Measurements from ENCODE around the gene VAV3. TPM values are rescaled to one million over a fixed set of nuclear protein-coding genes. Genes with fewer than 3 reads are reported as not detected.
"Not testable (repeated sequence)": the region's sequence is repeated elsewhere in the genome, so short reads cannot be mapped to it uniquely, and the experiment has no call there.

The VAV3 gene
- total and polyA plus RNA-seq, 4 experiments from 2014 or later: 0.43 to 2.9 (median 1.8) TPM

- intact Hi-C loops (cut with micrococcal nuclease): no loop called here
- Mint-ChIP-seq H3K9me3 (peaks cover 0 to 2% (median 0%) of the 10 kb centered on the region in 8 donors), H3K36me3 (no peaks in the 10 kb centered on the region), H3K4me1 (no peaks in the 10 kb centered on the region), H3K27me3 (no peaks in the 10 kb centered on the region), H3K27ac (no peak overlapping the region), H3K4me3 (no peak overlapping the region)
- no peak overlapping the region for H3K4me3 ChIP-seq (ENCODE audit: low read length in 2 of 2)
- H3K27me3 ChIP-seq (ENCODE audit: insufficient read depth, low read length): no peaks in the 10 kb centered on the region
- ChIA-PET POLR2A (ENCODE audit: partially characterized antibody) (no interaction called here), CTCF (ENCODE audit: partially characterized antibody) (no interaction called here)
- H3K36me3 ChIP-seq (ENCODE audit: insufficient read depth, low read length): no peaks in the 10 kb centered on the region
- DNase-seq: no peak
- no peaks in the 10 kb centered on the region for H3K9me3 ChIP-seq (ENCODE audit: control insufficient read depth in 1 of 2, low read length in 2 of 2)
- no peaks in the 10 kb centered on the region for H3K4me1 ChIP-seq (ENCODE audit: insufficient read depth, low read length)
- H3K27ac ChIP-seq (ENCODE audit: low read depth, low read length): no peak overlapping the region
Measured at GRCh38 chr1:107726860-107727259, 238.1 kb downstream of the VAV3 start.

GRCh38 chr1:107724648-107725047 lies 240.3 kb downstream of the VAV3 start:
- POLR2A ChIA-PET (ENCODE audit: partially characterized antibody): no interaction called here
- no peak overlapping the region for H3K4me3 ChIP-seq (ENCODE audit: low read length in 2 of 2)
- Mint-ChIP-seq H3K4me3 (no peak overlapping the region), H3K27ac (peak overlapping the region in 1 of 7 donors; percentile 1), H3K9me3 (peaks cover 0 to 4% (median 0%) of the 10 kb centered on the region in 8 donors), H3K27me3 (no peaks in the 10 kb centered on the region), H3K36me3 (no peaks in the 10 kb centered on the region), H3K4me1 (no peaks in the 10 kb centered on the region)
- H3K27ac ChIP-seq (ENCODE audit: low read depth, low read length): no peak overlapping the region
- intact Hi-C loops (cut with micrococcal nuclease): no loop called here
- no peaks in the 10 kb centered on the region for H3K36me3 ChIP-seq (ENCODE audit: insufficient read depth, low read length)
- CTCF ChIA-PET (ENCODE audit: partially characterized antibody): no interaction called here
- DNase-seq: no peak
- no peaks in the 10 kb centered on the region for H3K4me1 ChIP-seq (ENCODE audit: insufficient read depth, low read length)
- H3K9me3 ChIP-seq (ENCODE audit: control insufficient read depth in 1 of 2, low read length in 2 of 2): no peaks in the 10 kb centered on the region
- no peaks in the 10 kb centered on the region for H3K27me3 ChIP-seq (ENCODE audit: insufficient read depth, low read length)

- H3K9me3 ChIP-seq (ENCODE audit: control insufficient read depth in 1 of 2, low read length in 2 of 2); H3K4me3 ChIP-seq (ENCODE audit: low read length in 2 of 2); H3K27me3 Mint-ChIP-seq; H3K36me3 ChIP-seq (ENCODE audit: insufficient read depth, low read length); H3K4me3 Mint-ChIP-seq; H3K4me1 Mint-ChIP-seq; DNase-seq; H3K36me3 Mint-ChIP-seq; POLR2A ChIA-PET (ENCODE audit: partially characterized antibody); H3K9me3 Mint-ChIP-seq; H3K4me1 ChIP-seq (ENCODE audit: insufficient read depth, low read length); intact Hi-C loops (cut with micrococcal nuclease); H3K27ac Mint-ChIP-seq; H3K27ac ChIP-seq (ENCODE audit: low read depth, low read length); H3K27me3 ChIP-seq (ENCODE audit: insufficient read depth, low read length); CTCF ChIA-PET (ENCODE audit: partially characterized antibody): not testable (repeated sequence)
Measured at GRCh38 chr1:107720210-107720609, 244.8 kb downstream of the VAV3 start.

DNA sequence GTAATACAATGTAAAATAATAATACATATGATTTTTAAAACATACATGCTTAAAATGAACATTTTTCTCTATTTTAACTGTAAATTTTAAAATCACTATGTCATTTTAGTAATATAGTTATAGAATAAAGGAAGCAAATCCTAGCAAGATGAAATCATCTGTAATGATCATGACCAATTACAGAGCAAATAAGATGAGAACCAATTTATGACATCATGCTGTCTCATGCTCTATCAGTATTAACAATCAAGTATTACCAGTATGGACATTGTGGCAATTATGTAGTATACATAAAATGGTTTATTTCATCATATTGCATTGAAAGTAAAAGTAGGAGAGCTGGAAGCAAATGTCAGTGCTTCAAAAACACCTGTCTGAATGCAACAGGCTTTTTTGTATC lies 255.0 kb downstream of the VAV3 start:
- no peak overlapping the region for H3K4me3 Mint-ChIP-seq
- intact Hi-C loops (cut with micrococcal nuclease): no loop called here
- no peaks in the 10 kb centered on the region for H3K27me3 Mint-ChIP-seq
- Histone ChIP-seq H3K9me3 (ENCODE audit: control insufficient read depth in 1 of 2, low read length in 2 of 2) (no peaks in the 10 kb centered on the region), H3K27me3 (ENCODE audit: insufficient read depth, low read length) (no peaks in the 10 kb centered on the region), H3K4me1 (ENCODE audit: insufficient read depth, low read length) (no peaks in the 10 kb centered on the region), H3K4me3 (ENCODE audit: low read length in 2 of 2) (no peak overlapping the region), H3K27ac (ENCODE audit: low read depth, low read length) (no peak overlapping the region), H3K36me3 (ENCODE audit: insufficient read depth, low read length) (no peaks in the 10 kb centered on the region)
- ChIA-PET POLR2A (ENCODE audit: partially characterized antibody) (no interaction called here), CTCF (ENCODE audit: partially characterized antibody) (no interaction called here)
- H3K27ac Mint-ChIP-seq: no peak overlapping the region
- peaks cover 0 to 4% (median 2%) of the 10 kb centered on the region in 8 donors for H3K9me3 Mint-ChIP-seq
- no peaks in the 10 kb centered on the region for H3K4me1 Mint-ChIP-seq
- no peak for DNase-seq
- peaks cover 0 to 5% of the 10 kb centered on the region in 2 donors for H3K36me3 Mint-ChIP-seq

DNA sequence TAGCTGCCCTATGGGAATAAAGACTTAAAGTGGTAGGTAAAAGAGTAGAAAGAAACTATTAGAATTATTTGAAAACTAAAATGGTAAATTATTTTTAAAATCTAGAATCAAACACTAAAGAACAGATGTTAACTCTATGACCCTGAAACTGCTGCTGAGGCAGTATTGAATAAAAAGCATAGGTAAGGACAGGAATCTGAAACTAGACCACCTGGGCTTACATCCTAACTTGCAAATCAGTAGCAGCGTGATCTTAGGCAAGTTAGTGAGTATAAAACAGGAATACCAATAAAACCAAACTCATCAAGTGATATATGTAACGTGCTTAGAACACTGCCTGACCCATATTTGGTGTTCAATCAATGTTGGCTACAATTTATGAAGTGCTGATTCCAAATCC lies 257.9 kb downstream of the VAV3 start:
- Histone ChIP-seq H3K27ac (ENCODE audit: low read depth, low read length) (no peak overlapping the region), H3K4me3 (ENCODE audit: low read length in 2 of 2) (no peak overlapping the region), H3K9me3 (ENCODE audit: control insufficient read depth in 1 of 2, low read length in 2 of 2) (no peaks in the 10 kb centered on the region), H3K27me3 (ENCODE audit: insufficient read depth, low read length) (no peaks in the 10 kb centered on the region), H3K4me1 (ENCODE audit: insufficient read depth, low read length) (no peaks in the 10 kb centered on the region), H3K36me3 (ENCODE audit: insufficient read depth, low read length) (no peaks in the 10 kb centered on the region)
- no peak overlapping the region for H3K27ac Mint-ChIP-seq
- ChIA-PET CTCF (ENCODE audit: partially characterized antibody) (no interaction called here), POLR2A (ENCODE audit: partially characterized antibody) (no interaction called here)
- H3K4me1 Mint-ChIP-seq: no peaks in the 10 kb centered on the region
- intact Hi-C loops (cut with micrococcal nuclease): no loop called here
- H3K9me3 Mint-ChIP-seq: peaks cover 0 to 4% (median 2%) of the 10 kb centered on the region in 8 donors
- no peak for DNase-seq
- no peaks in the 10 kb centered on the region for H3K27me3 Mint-ChIP-seq
- peaks cover 5 to 10% of the 10 kb centered on the region in 2 donors for H3K36me3 Mint-ChIP-seq
- H3K4me3 Mint-ChIP-seq: no peak overlapping the region

DNA sequence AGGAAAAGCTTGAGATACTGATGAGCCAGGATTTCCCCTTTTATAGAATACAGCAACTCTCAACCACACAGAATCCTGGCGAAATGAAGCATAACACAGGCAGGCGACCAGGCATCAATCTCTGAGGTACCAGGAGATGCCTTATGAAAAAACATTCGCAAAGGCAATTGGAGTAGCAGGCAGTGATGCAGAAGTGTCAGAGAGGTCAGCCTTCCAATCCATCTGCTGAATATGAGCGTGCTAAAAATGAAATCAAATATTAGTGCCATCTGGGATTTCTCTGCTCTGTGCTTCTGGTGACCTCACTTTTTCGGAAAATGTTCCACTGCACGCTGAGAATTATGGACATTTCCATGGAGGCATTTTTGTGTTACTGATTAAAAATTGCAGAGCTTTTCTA lies 258.8 kb downstream of the VAV3 start:
- CTCF ChIA-PET (ENCODE audit: partially characterized antibody): no interaction called here
- intact Hi-C loops (cut with micrococcal nuclease): no loop called here
- POLR2A ChIA-PET (ENCODE audit: partially characterized antibody): no interaction called here

DNA sequence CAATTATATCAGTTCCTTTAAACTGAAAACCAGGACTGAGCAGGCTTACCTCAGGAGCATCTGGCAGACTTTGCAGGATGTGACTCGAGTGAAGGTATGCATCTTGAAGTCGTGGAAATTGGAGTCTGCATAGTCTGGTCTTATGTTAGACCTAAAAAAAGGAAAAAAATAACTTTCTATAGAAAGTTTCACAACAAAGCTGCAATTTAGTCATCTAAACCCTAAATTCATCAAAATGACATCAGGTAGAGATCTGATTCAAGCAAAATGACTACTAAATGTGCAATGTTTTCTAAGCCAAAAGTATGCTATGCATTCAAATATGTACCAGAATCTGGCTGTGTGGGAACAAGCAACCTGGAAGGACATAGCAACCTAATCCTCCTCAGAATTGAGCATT lies 260.1 kb downstream of the VAV3 start:
- CTCF ChIA-PET (ENCODE audit: partially characterized antibody): no interaction called here
- H3K4me1 ChIP-seq (ENCODE audit: insufficient read depth, low read length): no peaks in the 10 kb centered on the region
- no peaks in the 10 kb centered on the region for H3K9me3 Mint-ChIP-seq
- H3K27me3 ChIP-seq (ENCODE audit: insufficient read depth, low read length): no peaks in the 10 kb centered on the region
- H3K4me3 ChIP-seq (ENCODE audit: low read length in 2 of 2): no peak overlapping the region
- POLR2A ChIA-PET (ENCODE audit: partially characterized antibody): no interaction called here
- H3K4me3 Mint-ChIP-seq: no peak overlapping the region
- H3K9me3 ChIP-seq (ENCODE audit: control insufficient read depth in 1 of 2, low read length in 2 of 2): no peaks in the 10 kb centered on the region
- intact Hi-C loops (cut with micrococcal nuclease): no loop called here
- H3K27ac Mint-ChIP-seq: no peak overlapping the region
- H3K27me3 Mint-ChIP-seq: no peaks in the 10 kb centered on the region
- H3K36me3 ChIP-seq (ENCODE audit: insufficient read depth, low read length): no peaks in the 10 kb centered on the region
- DNase-seq: no peak
- H3K36me3 Mint-ChIP-seq: peaks cover 5 to 20% of the 10 kb centered on the region in 2 donors
- H3K4me1 Mint-ChIP-seq: no peaks in the 10 kb centered on the region
- no peak overlapping the region for H3K27ac ChIP-seq (ENCODE audit: low read depth, low read length)

More for the DNA sequence above, 258.8 kb downstream of the VAV3 start:
- Mint-ChIP-seq H3K4me3 (no peak overlapping the region), H3K4me1 (no peaks in the 10 kb centered on the region), H3K27me3 (no peaks in the 10 kb centered on the region), H3K27ac (no peak overlapping the region), H3K9me3 (peaks cover 0 to 3% (median 0%) of the 10 kb centered on the region in 8 donors), H3K36me3 (peaks cover 5 to 18% of the 10 kb centered on the region in 2 donors)
- no peak for DNase-seq
- Histone ChIP-seq H3K4me1 (ENCODE audit: insufficient read depth, low read length) (no peaks in the 10 kb centered on the region), H3K27ac (ENCODE audit: low read depth, low read length) (no peak overlapping the region), H3K27me3 (ENCODE audit: insufficient read depth, low read length) (no peaks in the 10 kb centered on the region), H3K4me3 (ENCODE audit: low read length in 2 of 2) (no peak overlapping the region), H3K9me3 (ENCODE audit: control insufficient read depth in 1 of 2, low read length in 2 of 2) (no peaks in the 10 kb centered on the region), H3K36me3 (ENCODE audit: insufficient read depth, low read length) (no peaks in the 10 kb centered on the region)

DNA sequence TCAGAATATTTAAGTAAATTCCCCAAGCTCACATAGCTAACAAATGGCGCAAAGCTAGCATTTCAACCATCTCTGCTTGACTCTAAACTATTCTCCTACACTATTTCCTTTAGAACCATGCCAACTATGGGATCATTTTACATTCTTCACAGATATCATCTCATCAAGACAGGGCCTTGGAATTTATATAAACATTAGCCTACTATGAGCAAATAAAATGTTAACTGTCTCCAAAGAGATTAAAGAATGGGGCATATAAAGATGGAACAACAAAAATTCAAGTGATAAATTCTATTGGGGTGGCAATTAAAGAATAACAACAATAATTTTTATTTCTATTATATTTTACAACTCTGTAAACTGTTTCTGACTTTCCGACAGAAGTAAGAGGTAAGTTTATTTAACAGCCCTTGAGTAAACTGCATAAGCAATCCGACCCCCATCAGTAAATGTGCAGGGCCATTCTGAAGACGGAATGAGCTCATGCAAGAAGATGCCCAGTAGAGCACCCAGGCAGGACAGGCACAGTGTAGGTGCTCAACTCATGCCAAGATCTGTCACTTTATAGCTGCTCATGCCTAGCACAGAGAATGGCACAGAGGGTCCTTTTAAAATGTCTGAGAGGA lies 261.9 kb downstream of the VAV3 start:
- H3K27ac Mint-ChIP-seq: no peak overlapping the region
- no peak overlapping the region for H3K4me3 Mint-ChIP-seq

More for the DNA sequence above, 261.9 kb downstream of the VAV3 start:
- H3K27me3 Mint-ChIP-seq: no peaks in the 10 kb centered on the region
- no peak overlapping the region for H3K4me3 ChIP-seq (ENCODE audit: low read length in 2 of 2)
- no peaks in the 10 kb centered on the region for H3K9me3 ChIP-seq (ENCODE audit: control insufficient read depth in 1 of 2, low read length in 2 of 2)
- no peaks in the 10 kb centered on the region for H3K4me1 Mint-ChIP-seq
- no peaks in the 10 kb centered on the region for H3K9me3 Mint-ChIP-seq
- intact Hi-C loops (cut with micrococcal nuclease): no loop called here
- no peaks in the 10 kb centered on the region for H3K36me3 ChIP-seq (ENCODE audit: insufficient read depth, low read length)
- H3K27ac ChIP-seq (ENCODE audit: low read depth, low read length): no peak overlapping the region
- ChIA-PET POLR2A (ENCODE audit: partially characterized antibody) (no interaction called here), CTCF (ENCODE audit: partially characterized antibody) (no interaction called here)
- no peak for DNase-seq
- peaks cover 5 to 20% of the 10 kb centered on the region in 2 donors for H3K36me3 Mint-ChIP-seq
- H3K4me1 ChIP-seq (ENCODE audit: insufficient read depth, low read length): no peaks in the 10 kb centered on the region
- H3K27me3 ChIP-seq (ENCODE audit: insufficient read depth, low read length): no peaks in the 10 kb centered on the region

Measured in CD4-positive, alpha-beta memory T cell (primary cell).